ENCODE measurements around the gene PRELID2. TPM values are rescaled to one million over a fixed set of nuclear protein-coding genes. Genes with fewer than 3 reads are reported as not detected.

Gene PRELID2
- total RNA-seq, 2 donors from 2014 or later, result 6.7 to 14.3 TPM

DNA sequence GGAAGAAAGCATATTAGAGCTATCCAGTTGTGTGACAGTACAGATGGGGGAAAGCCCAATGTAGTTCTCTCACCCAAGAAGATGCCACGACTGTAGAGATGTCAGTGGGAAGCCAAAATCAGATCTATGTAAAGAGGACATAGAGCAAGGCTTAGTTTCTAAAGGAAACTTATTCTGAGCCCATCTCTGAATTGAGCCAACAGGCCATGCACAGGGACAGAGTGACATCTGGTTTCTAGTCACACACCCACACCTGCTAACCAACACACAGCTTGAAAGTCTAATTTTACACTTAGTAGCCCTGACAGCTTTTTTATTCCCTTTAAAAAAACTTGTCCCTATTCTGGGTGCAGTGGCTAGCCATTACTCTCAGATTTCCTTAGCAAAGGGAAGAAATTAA lies 22.3 kb downstream of the PRELID2 start:
- no peaks in the 10 kb centered on the region for H3K9me3 ChIP-seq (ENCODE audit: control insufficient read depth, low read length)
- no peaks in the 10 kb centered on the region for H3K27me3 ChIP-seq (ENCODE audit: control insufficient read depth, insufficient read depth, low read length, poor library complexity, severe bottlenecking)
- TF ChIP-seq, protein P1, sequence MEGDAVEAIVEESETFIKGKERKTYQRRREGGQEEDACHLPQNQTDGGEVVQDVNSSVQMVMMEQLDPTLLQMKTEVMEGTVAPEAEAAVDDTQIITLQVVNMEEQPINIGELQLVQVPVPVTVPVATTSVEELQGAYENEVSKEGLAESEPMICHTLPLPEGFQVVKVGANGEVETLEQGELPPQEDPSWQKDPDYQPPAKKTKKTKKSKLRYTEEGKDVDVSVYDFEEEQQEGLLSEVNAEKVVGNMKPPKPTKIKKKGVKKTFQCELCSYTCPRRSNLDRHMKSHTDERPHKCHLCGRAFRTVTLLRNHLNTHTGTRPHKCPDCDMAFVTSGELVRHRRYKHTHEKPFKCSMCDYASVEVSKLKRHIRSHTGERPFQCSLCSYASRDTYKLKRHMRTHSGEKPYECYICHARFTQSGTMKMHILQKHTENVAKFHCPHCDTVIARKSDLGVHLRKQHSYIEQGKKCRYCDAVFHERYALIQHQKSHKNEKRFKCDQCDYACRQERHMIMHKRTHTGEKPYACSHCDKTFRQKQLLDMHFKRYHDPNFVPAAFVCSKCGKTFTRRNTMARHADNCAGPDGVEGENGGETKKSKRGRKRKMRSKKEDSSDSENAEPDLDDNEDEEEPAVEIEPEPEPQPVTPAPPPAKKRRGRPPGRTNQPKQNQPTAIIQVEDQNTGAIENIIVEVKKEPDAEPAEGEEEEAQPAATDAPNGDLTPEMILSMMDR (conservative IDR thresholded peaks at IDR 0.05), result no peak
- WGBS, 2 experiments (ENCODE audit: insufficient coverage in 1 of 2, insufficient read length in 1 of 2), result 73 to 80% methylated on average over 1 of the region's 1 CpG
- H3K4me1 ChIP-seq (ENCODE audit: control insufficient read depth, insufficient read depth, low read length), result no peaks in the 10 kb centered on the region
- H3K36me3 ChIP-seq (ENCODE audit: control insufficient read depth, insufficient read depth, low read length), result no peaks in the 10 kb centered on the region
- Mint-ChIP-seq H3K27ac (no peak overlapping the region), H3K4me3 (no peak overlapping the region), H3K36me3 (ENCODE audit: low read depth) (no peaks in the 10 kb centered on the region), H3K4me1 (no peaks in the 10 kb centered on the region), H3K27me3 (ENCODE audit: insufficient read depth) (no peaks in the 10 kb centered on the region), H3K9me3 (no peaks in the 10 kb centered on the region)
- H3K27ac ChIP-seq (ENCODE audit: low read depth, low read length), result no peak overlapping the region
- H3K4me3 ChIP-seq (ENCODE audit: low read length), result no peak overlapping the region
- no peak overlapping the region for H3K9ac ChIP-seq (ENCODE audit: extremely low read depth, low read length, poor library complexity, severe bottlenecking)
- no peak for DNase-seq

DNA sequence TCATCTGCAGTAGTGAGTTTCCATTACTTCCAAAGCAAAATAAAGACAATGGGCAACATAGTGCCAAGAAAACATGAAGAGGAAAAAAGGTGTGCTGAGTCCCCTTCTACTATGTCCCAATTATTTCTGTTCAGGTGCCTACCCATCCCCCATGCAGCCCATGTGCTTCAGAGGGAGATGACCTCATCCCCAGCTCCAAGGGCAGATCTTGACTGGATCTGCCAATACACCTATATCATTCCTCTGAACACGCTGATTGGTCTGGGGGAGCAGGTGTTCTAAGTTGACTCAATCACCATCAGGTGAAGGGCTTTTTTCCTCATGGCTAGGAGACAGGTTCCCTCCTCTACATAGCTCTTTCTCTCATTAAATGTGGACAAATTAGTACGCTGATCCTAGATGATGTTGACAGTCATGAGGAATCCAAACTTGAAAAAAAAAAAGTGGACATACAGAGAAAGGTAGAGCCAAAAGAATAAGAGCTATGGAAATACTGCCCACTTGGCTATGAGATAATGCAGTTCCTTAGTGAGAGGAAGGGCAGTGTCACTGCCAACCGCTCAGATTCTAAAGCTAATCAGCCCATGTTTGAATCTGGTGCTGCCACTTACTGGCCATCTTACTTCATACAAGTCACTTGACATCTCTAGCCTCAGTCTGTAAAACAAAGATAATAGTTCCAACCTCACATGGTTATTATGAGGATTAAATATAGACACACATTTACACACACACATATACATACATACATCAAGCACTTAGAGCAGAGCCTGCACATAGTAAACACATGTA lies 23.1 kb downstream of the PRELID2 start:
- WGBS, 2 experiments (ENCODE audit: insufficient coverage in 1 of 2, insufficient read length in 1 of 2), result 70 to 78% methylated on average over 3 of the region's 3 CpGs
- H3K4me3 ChIP-seq (ENCODE audit: low read length), result no peak overlapping the region
- H3K4me3 Mint-ChIP-seq, result no peak overlapping the region
- H3K27ac ChIP-seq (ENCODE audit: low read depth, low read length), result no peak overlapping the region
- H3K4me1 Mint-ChIP-seq, result no peaks in the 10 kb centered on the region
- H3K27me3 Mint-ChIP-seq (ENCODE audit: insufficient read depth), result no peaks in the 10 kb centered on the region
- no peaks in the 10 kb centered on the region for H3K36me3 Mint-ChIP-seq (ENCODE audit: low read depth)
- no peaks in the 10 kb centered on the region for H3K27me3 ChIP-seq (ENCODE audit: control insufficient read depth, insufficient read depth, low read length, poor library complexity, severe bottlenecking)
- no peak overlapping the region for H3K27ac Mint-ChIP-seq
- no peaks in the 10 kb centered on the region for H3K36me3 ChIP-seq (ENCODE audit: control insufficient read depth, insufficient read depth, low read length)
- no peak for DNase-seq
- H3K9ac ChIP-seq (ENCODE audit: extremely low read depth, low read length, poor library complexity, severe bottlenecking), result no peak overlapping the region
- H3K9me3 Mint-ChIP-seq, result no peaks in the 10 kb centered on the region
- H3K4me1 ChIP-seq (ENCODE audit: control insufficient read depth, insufficient read depth, low read length), result no peaks in the 10 kb centered on the region
- TF ChIP-seq, protein P1 (conservative IDR thresholded peaks at IDR 0.05), result peak; percentile 72
- H3K9me3 ChIP-seq (ENCODE audit: control insufficient read depth, low read length), result no peaks in the 10 kb centered on the region

DNA sequence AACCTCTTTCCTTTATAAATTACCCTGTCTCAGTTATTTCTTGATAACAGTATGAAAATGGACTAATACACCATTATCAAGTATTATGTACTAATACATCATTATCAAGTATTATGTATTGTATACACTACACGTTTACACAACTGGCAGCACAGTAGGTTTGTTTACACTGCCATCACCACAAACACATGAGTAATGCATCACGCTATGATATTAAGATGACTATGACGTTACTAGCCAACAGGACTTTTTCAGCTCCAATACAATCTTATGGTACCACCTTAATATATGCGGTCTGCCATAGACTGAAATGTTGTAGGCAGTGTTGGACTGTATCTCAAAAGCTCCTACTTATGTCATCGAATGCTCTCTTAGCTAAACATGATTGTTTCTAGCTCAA lies 28.2 kb downstream of the PRELID2 start:
- H3K27me3 Mint-ChIP-seq (ENCODE audit: insufficient read depth), result no peaks in the 10 kb centered on the region
- H3K4me1 Mint-ChIP-seq, result peaks cover 22% of the 10 kb centered on the region
- peaks cover 8% of the 10 kb centered on the region for H3K4me1 ChIP-seq (ENCODE audit: control insufficient read depth, insufficient read depth, low read length)
- no peak overlapping the region for H3K4me3 ChIP-seq (ENCODE audit: low read length)
- H3K9me3 ChIP-seq (ENCODE audit: control insufficient read depth, low read length), result no peaks in the 10 kb centered on the region
- H3K36me3 Mint-ChIP-seq (ENCODE audit: low read depth), result no peaks in the 10 kb centered on the region
- H3K27me3 ChIP-seq (ENCODE audit: control insufficient read depth, insufficient read depth, low read length, poor library complexity, severe bottlenecking), result no peaks in the 10 kb centered on the region
- no peak overlapping the region for H3K4me3 Mint-ChIP-seq
- H3K27ac Mint-ChIP-seq, result no peak overlapping the region
- H3K9ac ChIP-seq (ENCODE audit: extremely low read depth, low read length, poor library complexity, severe bottlenecking), result no peak overlapping the region
- TF ChIP-seq, protein P1 (conservative IDR thresholded peaks at IDR 0.05), result no peak
- no peak overlapping the region for H3K27ac ChIP-seq (ENCODE audit: low read depth, low read length)
- WGBS, 2 experiments (ENCODE audit: insufficient coverage in 1 of 2, insufficient read length in 1 of 2), result 95 to 97% methylated on average over 4 to 5 of the region's 5 CpGs
- no peak for DNase-seq
- no peaks in the 10 kb centered on the region for H3K36me3 ChIP-seq (ENCODE audit: control insufficient read depth, insufficient read depth, low read length)
- no peaks in the 10 kb centered on the region for H3K9me3 Mint-ChIP-seq

All from endodermal cell (in vitro differentiated cells).